Activated CD8-positive, alpha-beta memory T cell treated with anti-CD3 and anti-CD28 coated beads for 4 hours (primary cell): ENCODE measurements around the gene NOL11.
"Not testable (repeated sequence)": the region's sequence is repeated elsewhere in the genome, so short reads cannot be mapped to it uniquely, and the experiment has no call there.

Experiments
- DNase-seq, 2 donors: peaks; one replicate each; pipeline ENCODE4 v3.0.0-alpha.2; 2020; ENCODE audit warnings: low read depth in 2 of 2

NOL11 gene

GRCh38 chr17:67708378-67708777 is 9.4 kb upstream of the NOL11 start:
- no peak for DNase-seq

DNA sequence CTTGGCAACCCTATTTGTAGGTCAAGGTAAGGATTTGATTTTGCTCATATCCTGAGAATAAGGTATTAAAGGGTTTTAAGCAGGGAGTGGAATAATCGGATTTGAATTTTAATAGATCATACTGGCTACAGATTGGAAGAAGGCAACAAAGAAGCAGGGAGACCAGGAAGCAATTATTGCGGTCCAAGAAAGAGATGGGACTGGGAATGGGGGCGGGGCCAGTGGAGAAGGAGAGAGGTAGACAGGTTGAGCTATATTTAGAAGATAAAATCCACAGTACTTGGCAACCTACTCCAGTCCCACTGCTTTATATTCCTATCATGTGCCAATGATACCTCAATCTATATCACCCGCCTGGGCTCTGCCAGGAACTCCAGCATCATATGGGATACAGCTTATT is 5.8 kb upstream of the NOL11 start:
- no peak for DNase-seq

DNA sequence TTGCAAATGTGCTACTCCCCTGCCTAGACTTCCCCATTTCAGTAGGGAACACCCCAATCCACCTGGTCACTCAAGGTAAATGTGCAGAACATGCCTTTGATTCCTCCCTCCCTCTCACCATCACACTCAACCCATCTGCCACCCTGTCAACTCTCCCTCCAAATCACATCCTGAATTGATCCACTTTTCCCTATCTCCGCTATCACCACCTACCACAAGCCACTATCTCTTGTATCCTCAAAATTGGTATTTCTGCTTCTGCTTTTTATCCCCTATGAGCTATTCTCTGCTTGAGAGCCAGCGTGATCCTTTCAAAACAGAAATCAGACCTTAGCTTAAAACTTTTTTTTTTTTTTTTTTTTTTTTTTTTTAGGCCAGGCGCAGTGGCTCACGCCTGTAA is 5.4 kb upstream of the NOL11 start:
- DNase-seq: no peak

GRCh38 chr17:67713169-67713568 is 4.6 kb upstream of the NOL11 start:
- no peak for DNase-seq

DNA sequence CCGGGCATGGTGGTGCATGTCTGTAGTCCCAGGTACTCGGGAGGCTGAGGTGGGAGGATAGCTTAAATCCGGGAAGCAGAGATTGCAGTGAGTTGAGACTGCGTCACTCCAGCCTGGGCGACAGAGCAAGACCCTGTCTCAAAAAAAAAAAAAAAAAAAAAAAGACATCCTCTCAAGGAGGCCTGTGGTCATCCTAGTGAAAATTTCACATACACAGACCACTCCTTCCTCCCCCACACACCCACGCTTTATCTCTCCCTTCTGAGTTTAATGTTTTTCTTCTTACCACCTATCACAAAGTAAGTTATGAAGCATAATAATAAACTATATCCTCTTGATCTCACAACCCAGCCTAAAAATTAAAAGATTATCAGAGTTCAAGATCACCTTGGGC is 1.3 kb upstream of the NOL11 start:
- no peak for DNase-seq

- DNase-seq: no peak
Observed at GRCh38 chr17:67717192-67717623, 528 bp upstream of the NOL11 start.

DNA sequence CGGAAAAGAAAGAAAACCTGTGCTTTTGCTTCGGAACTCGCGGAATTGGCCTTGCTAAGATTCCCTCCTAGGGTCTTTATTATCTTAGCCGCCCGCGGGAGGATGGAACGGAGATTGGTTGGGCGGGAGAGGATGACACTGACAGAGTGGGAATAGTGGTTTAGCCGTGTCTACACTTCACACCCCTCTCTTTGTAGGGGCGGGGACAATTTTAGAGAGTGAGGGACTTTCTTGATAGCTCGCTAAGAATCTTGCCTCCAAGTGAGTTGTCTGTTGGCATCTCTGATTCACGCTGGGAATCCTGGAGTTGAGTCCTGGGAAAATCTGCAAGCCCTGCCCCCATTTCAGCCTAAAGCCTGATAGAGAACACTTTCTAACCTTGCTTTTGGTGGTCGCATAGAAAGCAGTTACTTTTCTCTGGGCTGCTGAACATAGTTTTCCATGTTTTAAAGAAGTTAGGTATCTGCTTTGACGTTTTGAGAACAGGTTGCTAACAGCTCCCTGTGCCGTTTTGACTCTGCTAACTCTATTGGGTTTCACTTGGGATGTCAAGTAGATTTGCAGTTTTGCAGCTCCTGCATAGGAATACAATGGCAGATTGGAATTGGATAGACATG is 697 bp downstream of the NOL11 start:
- peak; percentile 3 to 4 for DNase-seq

- DNase-seq: no peak
Observed at GRCh38 chr17:67725373-67725791, 7.6 kb downstream of the NOL11 start.

DNA sequence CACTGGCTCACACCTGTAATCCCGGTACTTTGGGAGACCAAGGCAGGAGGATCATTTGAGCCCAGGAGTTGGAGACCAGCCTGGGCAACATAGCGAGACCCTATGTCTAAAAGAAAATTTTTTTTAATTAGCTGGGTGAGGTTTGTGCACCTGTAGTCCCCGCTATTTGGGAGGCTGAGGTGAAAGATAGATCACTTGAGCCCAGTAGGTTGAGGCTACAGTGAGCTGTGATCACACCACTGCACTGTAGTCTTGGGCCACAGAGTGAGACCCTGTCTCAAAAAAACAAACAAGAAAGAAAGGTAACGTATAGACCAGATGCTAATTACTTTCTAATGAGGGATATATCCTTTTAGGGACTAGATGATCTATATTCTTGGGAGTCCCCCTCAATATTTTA is 8.1 kb downstream of the NOL11 start:
- no peak for DNase-seq

DNA sequence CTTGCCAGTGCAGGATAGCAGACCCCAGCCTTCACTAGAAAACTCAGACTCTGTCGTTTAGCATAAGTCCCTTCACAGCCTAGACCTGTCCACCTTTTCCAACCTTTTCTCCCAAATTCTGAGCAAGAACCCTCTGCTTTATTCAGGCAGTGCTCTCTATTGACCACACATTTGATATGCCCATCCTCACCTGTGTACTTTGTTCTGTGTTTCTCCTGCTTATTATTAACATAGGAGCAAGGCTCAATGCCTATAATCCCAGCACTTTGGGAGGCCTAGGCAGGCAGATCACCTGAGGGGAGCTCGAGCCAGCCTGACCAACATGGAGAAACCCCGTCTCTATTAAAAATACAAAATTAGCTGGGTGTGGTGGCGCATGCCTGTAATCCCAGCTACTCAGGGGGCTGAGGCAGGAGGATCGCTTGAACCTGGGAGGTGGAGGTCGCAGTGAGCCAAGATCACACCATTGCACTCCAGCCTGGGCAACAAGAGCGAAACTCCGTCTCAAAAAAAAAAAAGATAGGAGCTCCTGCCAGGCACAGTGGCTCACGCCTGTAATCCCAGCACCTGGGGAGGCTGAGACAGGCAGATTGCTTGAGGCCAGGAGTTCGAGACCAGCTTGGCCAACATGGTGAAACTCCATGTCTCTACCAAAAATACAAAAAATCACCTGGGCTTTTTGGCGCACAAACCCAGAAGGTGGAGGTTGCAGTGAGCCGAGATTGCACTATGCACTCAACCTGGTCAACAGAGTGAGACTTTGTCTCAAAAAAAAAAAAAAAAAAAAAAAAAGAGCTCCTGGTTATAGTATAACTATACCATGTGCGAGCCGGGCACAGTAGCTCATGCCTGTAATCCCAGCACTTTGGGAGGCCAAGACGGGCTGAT is 9.7 kb downstream of the NOL11 start:
- not testable (repeated sequence) for DNase-seq

DNA sequence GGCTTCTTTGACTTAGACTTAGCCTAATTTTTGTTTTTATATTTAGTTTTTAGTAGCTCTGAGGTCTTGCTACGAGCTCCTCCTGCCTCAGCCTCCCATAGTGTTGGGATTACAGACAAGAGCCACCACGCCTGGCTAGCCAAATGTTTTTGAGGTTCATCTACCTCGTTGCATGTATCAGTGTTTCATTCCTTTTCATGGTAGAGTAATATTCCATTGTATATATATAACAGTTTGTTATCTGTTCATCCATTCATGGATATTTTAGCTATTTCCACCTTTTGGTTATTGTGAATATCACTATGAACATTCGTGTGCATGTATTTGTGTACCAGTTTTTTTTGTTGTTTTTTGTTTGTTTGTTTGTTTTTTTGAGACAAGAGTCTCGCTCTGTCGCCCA is 12.2 kb downstream of the NOL11 start:
- no peak for DNase-seq

DNA sequence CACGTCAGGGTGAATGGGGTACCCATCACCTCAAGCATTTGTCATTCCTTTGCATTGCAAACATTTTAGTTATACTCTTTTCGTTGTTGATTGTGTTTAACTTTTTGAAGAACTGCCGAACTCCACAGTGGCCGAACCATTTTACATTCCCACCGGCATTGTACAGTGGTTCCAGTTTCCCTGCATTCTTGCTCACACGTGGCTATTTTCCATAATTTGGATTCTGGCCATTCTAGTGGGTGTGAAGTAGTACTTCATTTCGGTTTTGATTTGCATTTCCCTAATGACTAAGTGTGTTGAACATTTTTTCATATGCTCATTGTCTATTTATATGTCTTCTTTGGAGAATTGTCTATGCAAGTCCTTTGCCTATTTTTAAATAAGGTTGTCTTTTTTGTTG is 13.0 kb downstream of the NOL11 start:
- no peak for DNase-seq

GRCh38 chr17:67733449-67733848 is 15.7 kb downstream of the NOL11 start:
- DNase-seq: no peak

DNA sequence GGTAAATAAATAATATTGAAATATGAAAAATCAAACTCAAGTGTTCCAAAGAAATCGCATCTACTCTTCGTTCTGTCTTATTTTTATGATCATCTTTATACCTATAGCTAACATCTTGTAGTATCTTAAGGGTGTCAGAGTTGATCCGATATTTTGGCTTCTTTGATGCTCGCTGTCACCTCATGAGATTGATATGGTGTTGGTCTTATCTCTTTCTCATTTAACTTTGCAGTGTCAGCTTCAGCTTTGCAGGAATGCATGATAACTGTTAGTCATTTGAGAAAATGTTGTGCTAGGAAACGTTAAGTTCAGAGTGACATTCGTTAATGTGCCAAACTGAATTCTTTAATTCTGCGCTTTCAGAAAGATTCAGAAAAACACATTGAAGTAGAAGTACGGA is 19.4 kb downstream of the NOL11 start:
- DNase-seq: no peak

- DNase-seq: no peak
Observed at GRCh38 chr17:67742025-67742424, 24.3 kb downstream of the NOL11 start.

DNA sequence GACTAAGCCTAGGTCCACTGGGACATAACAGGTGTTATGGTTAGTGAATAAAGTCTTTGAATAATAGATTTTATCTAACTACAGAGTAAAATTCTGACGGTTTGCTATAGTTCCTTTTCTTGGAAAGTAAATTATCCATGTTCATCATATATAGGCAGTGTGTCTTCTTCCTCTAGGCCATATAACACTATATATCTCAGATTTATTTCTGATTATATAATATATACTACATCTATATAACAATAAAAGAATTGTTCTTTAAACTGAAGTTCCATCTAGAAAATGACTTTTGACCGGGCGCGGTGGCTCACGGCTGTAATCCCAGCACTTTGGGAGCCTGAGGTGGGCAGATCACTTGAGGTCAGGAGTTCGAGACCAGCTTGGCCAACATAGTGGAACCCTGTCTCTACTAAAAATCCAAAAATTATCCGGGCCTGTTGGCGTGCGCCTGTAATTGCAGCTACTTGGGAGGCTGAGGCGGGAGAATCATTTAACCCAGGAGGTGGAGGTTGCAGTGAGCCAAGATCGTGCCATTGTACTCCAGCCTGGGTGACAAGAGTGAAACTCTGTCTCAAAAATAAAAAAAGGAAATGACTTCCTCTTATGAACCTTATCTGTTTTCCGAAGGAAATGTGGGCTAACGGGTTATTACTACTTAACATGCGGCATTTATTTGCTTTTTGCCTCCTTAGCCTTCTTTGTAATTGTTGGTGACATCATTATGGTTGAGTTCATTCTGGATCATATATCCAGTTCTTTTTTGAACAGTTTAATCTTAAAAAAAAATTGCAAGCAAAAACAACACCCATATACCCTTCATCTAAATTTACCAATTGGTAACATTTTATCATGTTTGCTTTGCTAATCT is 29.2 kb downstream of the NOL11 start:
- no peak for DNase-seq

DNA sequence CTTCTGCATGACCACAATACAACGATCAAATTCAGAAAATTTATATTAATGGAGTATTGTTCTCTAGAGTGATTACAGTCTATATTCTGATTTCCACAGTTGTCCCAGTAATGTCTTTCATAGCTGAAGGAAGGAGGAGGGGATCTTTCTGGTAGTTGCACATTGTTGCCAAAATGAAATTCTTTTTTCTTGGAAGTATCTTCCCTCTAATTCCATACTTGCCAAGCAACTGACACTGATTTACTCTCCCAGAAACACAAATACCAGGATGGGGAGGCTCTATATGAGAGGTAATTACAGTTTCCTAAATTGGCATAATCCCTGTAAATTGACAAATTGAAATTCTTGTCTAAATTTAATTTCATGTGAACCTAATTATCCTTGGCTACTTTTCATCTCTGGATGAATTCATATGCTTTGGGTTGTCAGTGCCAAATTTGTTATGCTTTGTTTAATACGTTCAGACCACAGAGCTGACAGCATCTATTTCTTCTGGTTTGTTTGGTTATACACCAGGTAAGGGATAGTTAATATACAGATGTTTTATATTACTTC is 30.0 kb downstream of the NOL11 start:
- DNase-seq: no peak

DNA sequence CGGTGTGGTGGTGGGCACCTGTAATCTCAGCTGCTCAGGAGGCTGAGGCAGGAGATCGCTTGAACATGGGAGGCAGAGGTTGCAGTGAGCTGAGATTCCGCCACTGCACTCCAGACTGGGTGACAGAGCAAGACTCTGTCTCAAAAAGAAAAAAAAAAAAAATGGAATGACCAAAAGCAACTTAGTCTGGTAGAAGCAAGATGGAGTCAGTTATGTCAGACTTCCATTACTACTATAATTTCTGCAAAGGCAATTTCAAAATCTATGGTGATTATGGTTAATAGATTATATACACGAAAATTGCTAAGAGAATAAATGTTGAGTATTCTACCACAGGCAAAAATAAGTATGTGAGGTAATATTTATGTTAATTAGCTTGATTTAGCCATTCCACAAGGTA is 32.3 kb downstream of the NOL11 start:
- no peak for DNase-seq

GRCh38 chr17:67751101-67752074 is 33.7 kb downstream of the NOL11 start:
- no peak for DNase-seq

DNA sequence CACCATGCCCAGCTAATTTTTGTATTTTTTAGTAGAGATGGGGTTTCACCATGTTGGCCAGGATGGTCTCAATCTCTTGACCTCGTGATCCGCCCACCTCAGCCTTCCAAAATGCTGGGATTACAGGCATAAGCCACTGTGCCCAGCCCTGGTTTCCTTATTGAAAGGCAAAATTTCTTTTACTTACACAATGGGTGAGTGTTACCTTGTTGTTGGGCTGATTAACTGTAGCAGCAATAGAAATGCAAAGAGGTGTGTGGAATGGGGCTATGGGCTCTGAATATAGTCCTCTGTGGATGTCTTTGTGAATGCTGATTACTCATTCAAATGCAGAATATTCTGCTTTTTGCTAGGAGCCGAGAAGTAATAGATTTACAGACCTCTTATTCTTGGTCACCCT is 34.4 kb downstream of the NOL11 start:
- DNase-seq: not testable (repeated sequence)

DNA sequence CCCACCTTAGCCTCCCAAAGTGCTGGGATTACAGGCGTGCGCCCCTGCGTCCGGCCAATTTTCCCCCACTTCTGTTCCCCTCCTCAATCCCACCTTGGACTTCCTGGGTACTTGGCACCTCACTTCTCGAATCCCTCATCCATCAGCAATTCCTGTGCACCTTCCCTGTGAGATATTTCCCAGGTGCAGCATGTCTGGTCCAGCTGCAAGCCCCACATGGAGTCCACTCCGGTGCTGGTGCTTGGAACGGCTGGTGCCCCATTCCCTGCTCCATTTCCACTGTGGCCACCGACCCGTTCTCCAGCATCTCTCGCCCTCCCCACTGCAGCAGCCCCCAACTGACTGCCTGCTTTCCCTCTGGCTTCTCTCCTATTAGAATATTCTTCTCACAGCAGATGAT is 35.3 kb downstream of the NOL11 start:
- no peak for DNase-seq
